Measurements from ENCODE around the gene SLC6A1.

- TF ChIP-seq EZH2 (conservative IDR thresholded peaks at IDR 0.05; ENCODE audit: low read depth, low read length) (no peak), SMAD3 (CRISPR knock-in tag; IDR thresholded peaks at IDR 0.05) (no peak), SMC3 (IDR thresholded peaks at IDR 0.05; ENCODE audit: low read length) (no peak), ESRRA (CRISPR knock-in tag; IDR thresholded peaks at IDR 0.05; ENCODE audit: low read depth) (no peak), SKI (IDR thresholded peaks at IDR 0.05; ENCODE audit: partially characterized antibody) (no peak), SIN3A (IDR thresholded peaks at IDR 0.05; ENCODE audit: borderline replicate concordance, low read depth, low read length) (no peak), SRF (IDR thresholded peaks at IDR 0.05; ENCODE audit: low read depth, low read length) (no peak), ZNF496 (CRISPR knock-in tag; IDR thresholded peaks at IDR 0.05; ENCODE audit: insufficient replicate concordance) (no peak), NR3C1 (CRISPR knock-in tag; IDR thresholded peaks at IDR 0.05) (no peak)
Observed at GRCh38 chr3:10980312-10980711, 12.2 kb upstream of the SLC6A1 start.

All from HepG2 (cell line).